ENCODE results near the gene DCXR. TPM values are rescaled to one million over a fixed set of nuclear protein-coding genes. Genes with fewer than 3 reads are reported as not detected.

The DCXR gene
- total and polyA plus RNA-seq, 2 experiments from 2014 or later, result 70.2 to 75.8 TPM

DNA sequence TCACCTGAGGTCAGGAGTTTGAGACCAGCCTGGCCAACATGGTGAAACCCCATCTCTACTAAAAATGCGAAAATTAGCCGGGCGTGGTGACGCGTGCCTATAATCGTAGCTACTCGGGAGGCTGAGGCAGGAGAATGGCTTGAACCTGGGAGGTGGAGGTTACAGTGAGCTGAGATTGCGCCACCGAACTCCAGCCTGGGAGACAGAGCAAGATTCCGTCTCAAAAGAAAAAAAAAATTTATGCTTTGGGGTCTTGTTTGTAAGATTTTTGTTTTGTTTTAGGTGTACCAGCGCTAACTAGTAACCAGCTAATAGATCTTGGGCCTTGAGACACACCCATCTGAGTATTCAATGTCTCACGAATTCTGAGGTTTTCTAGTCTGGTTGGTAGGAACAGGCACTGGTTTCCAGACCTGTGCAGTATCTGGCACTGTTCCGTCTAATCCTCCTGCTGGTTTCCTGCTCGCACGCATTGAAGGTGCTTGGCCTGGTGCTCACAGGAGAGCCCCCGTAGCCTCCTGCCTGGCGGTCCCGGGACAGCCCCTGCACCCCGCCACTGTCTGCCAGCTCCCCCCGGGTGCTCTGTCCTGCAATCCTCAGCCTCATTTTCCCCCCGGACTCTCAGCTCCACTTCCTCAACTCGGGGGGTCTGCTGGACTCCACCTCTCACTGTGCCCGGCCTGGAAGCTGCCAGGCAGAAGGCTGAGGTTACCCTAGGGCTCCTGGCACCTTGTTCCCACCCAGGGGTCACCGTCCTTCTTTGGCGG lies 38.7 kb upstream of the DCXR start:
- no peak for TF ChIP-seq EZH2phosphoT487 (IDR thresholded peaks at IDR 0.05; ENCODE audit: insufficient read depth, low read depth)
- TF ChIP-seq EZH2 (IDR thresholded peaks at IDR 0.05; ENCODE audit: insufficient read depth, poor library complexity, severe bottlenecking), result no peak
- H3K79me2 ChIP-seq (ENCODE audit: insufficient read depth), result no peaks in the 10 kb centered on the region
- H3K9me2 ChIP-seq (ENCODE audit: insufficient read depth), result no peaks in the 10 kb centered on the region

DNA sequence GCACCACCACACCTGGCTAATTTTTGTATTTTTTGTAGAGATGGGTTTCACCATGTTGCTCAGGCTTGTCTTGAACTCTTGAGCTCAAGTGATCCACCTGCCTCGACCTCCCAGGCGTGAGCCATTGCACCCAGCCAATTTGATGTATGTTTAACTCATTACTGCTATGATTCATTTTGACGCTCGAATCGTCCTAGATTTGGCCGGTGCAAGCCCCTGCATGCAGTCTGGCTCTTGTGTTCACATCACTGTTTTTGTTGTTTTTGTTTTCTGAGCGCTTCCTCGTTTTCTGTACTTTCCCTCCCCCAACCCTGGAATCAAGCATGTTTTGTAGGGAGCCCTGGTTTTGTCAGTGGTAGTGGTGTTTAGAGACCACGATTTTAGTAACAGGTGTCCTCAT lies 35.9 kb upstream of the DCXR start:
- in situ Hi-C loops (cut with MboI), result no loop called here
- no peak overlapping the region for H3K4me3 ChIP-seq
- 70 to 78% methylated on average over 9 of the region's 9 CpGs for WGBS, 2 experiments (ENCODE audit: low coverage in 1 of 2, low lambda C conversion rate in 2 of 2, missing lambda C conversion rate in 2 of 2)
- no peaks in the 10 kb centered on the region for H3K9me3 ChIP-seq (ENCODE audit: low read depth)
- no peak overlapping the region for H3K27ac ChIP-seq
- H3K9ac ChIP-seq, result no peak overlapping the region
- no peak for TF ChIP-seq EZH2phosphoT487 (IDR thresholded peaks at IDR 0.05; ENCODE audit: insufficient read depth, low read depth)
- TF ChIP-seq EZH2 (IDR thresholded peaks at IDR 0.05; ENCODE audit: insufficient read depth, poor library complexity, severe bottlenecking), result no peak
- no peaks in the 10 kb centered on the region for H3K79me2 ChIP-seq (ENCODE audit: insufficient read depth)
- H3F3A ChIP-seq (ENCODE audit: insufficient read depth), result peaks cover 4% of the 10 kb centered on the region; the same call in 1 of the 2 replicates
- no peak overlapping the region for H3K4me2 ChIP-seq (ENCODE audit: unreplicated experiment)
- H4K20me1 ChIP-seq (ENCODE audit: insufficient read depth), result no peaks in the 10 kb centered on the region
- no peaks in the 10 kb centered on the region for H3K36me3 ChIP-seq (ENCODE audit: low read depth)
- H2AFZ ChIP-seq, result no peak overlapping the region
- no peaks in the 10 kb centered on the region for H3K27me3 ChIP-seq (replicated peaks; ENCODE audit: insufficient read depth)
- no peaks in the 10 kb centered on the region for H3K4me1 ChIP-seq (ENCODE audit: insufficient read depth)
- DNase-seq, result no peak
- H3K9me2 ChIP-seq (ENCODE audit: insufficient read depth), result no peaks in the 10 kb centered on the region

More for the DNA sequence above, 38.7 kb upstream of the DCXR start:
- H2AFZ ChIP-seq, result no peak overlapping the region
- H3K4me2 ChIP-seq (ENCODE audit: unreplicated experiment), result no peak overlapping the region
- WGBS, 2 experiments (ENCODE audit: low coverage in 1 of 2, low lambda C conversion rate in 2 of 2, missing lambda C conversion rate in 2 of 2), result 79 to 90% methylated on average over 23 to 25 of the region's 25 CpGs
- H3K9ac ChIP-seq, result no peak overlapping the region
- H3K9me3 ChIP-seq (ENCODE audit: low read depth), result no peaks in the 10 kb centered on the region
- in situ Hi-C loops (cut with MboI), result no loop called here
- H3K4me3 ChIP-seq, result no peak overlapping the region
- no peaks in the 10 kb centered on the region for H4K20me1 ChIP-seq (ENCODE audit: insufficient read depth)
- H3K36me3 ChIP-seq (ENCODE audit: low read depth), result no peaks in the 10 kb centered on the region
- DNase-seq, result no peak
- H3K4me1 ChIP-seq (ENCODE audit: insufficient read depth), result no peaks in the 10 kb centered on the region
- H3K27me3 ChIP-seq (replicated peaks; ENCODE audit: insufficient read depth), result no peaks in the 10 kb centered on the region
- H3K27ac ChIP-seq, result no peak overlapping the region
- H3F3A ChIP-seq (ENCODE audit: insufficient read depth), result peaks cover 4% of the 10 kb centered on the region; the same call in 1 of the 2 replicates

DNA sequence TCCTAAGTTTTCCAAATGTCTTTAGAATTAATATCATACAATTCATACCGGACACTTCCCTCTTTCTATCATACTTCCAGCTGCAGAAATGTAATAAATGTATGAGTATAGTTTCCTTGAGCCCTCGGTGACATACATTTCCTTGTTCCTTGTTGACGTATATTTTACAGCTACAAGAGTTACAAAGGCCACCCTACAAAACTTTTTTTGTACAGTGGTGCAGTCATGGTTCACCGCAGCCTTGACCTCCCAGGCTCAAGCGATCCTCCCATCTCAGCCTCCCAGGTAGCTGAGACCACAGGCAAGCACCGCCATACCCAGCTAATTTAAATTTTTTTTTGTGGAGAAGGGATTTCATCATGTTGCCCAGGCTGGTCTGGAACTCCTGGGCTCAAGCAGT lies 35.3 kb upstream of the DCXR start:
- Histone ChIP-seq H3K4me3 (no peak overlapping the region), H3F3A (ENCODE audit: insufficient read depth) (peaks cover 4% of the 10 kb centered on the region; the same call in 1 of the 2 replicates), H4K20me1 (ENCODE audit: insufficient read depth) (no peaks in the 10 kb centered on the region), H3K79me2 (ENCODE audit: insufficient read depth) (no peaks in the 10 kb centered on the region), H3K9me3 (ENCODE audit: low read depth) (no peaks in the 10 kb centered on the region), H3K4me1 (ENCODE audit: insufficient read depth) (no peaks in the 10 kb centered on the region), H3K9ac (no peak overlapping the region), H3K4me2 (ENCODE audit: unreplicated experiment) (no peak overlapping the region), H3K27ac (no peak overlapping the region), H3K9me2 (ENCODE audit: insufficient read depth) (no peaks in the 10 kb centered on the region), H3K27me3 (replicated peaks; ENCODE audit: insufficient read depth) (no peaks in the 10 kb centered on the region), H3K36me3 (ENCODE audit: low read depth) (no peaks in the 10 kb centered on the region), H2AFZ (no peak overlapping the region)
- 81 to 91% methylated on average over 6 of the region's 6 CpGs for WGBS, 2 experiments (ENCODE audit: low coverage in 1 of 2, low lambda C conversion rate in 2 of 2, missing lambda C conversion rate in 2 of 2)
- in situ Hi-C loops (cut with MboI), result no loop called here
- no peak for TF ChIP-seq EZH2phosphoT487 (IDR thresholded peaks at IDR 0.05; ENCODE audit: insufficient read depth, low read depth)
- TF ChIP-seq EZH2 (IDR thresholded peaks at IDR 0.05; ENCODE audit: insufficient read depth, poor library complexity, severe bottlenecking), result no peak
- DNase-seq, result no peak

DNA sequence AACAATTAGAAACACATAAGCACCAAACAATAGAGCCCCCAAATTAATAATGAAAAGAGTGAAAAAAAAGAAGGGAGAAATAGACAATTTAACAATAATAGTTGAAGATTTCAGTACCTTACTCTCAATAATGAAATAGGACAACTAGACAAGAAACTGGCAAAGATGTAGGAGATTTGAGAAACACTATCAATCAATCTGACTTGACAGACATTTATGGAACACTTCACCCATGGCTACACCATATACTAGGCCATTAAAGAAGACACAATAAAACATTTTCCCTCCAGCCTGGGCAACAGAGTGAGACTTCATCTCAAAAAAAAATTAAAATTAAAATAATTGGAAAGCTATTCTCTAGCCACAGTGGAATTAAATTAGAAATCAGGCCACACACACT lies 33.1 kb upstream of the DCXR start:
- no peak for DNase-seq
- Histone ChIP-seq H3K4me2 (ENCODE audit: unreplicated experiment) (no peak overlapping the region), H3K9ac (no peak overlapping the region), H3K27me3 (replicated peaks; ENCODE audit: insufficient read depth) (no peaks in the 10 kb centered on the region), H3K79me2 (ENCODE audit: insufficient read depth) (peaks cover 9% of the 10 kb centered on the region), H3K4me3 (no peak overlapping the region), H3K36me3 (ENCODE audit: low read depth) (no peaks in the 10 kb centered on the region), H3K9me3 (ENCODE audit: low read depth) (no peaks in the 10 kb centered on the region), H3K4me1 (ENCODE audit: insufficient read depth) (no peaks in the 10 kb centered on the region), H4K20me1 (ENCODE audit: insufficient read depth) (no peaks in the 10 kb centered on the region), H2AFZ (no peak overlapping the region), H3K27ac (no peak overlapping the region), H3K9me2 (ENCODE audit: insufficient read depth) (no peaks in the 10 kb centered on the region), H3F3A (ENCODE audit: insufficient read depth) (no peaks in the 10 kb centered on the region)
- no peak for TF ChIP-seq EZH2phosphoT487 (IDR thresholded peaks at IDR 0.05; ENCODE audit: insufficient read depth, low read depth)
- no peak for TF ChIP-seq EZH2 (IDR thresholded peaks at IDR 0.05; ENCODE audit: insufficient read depth, poor library complexity, severe bottlenecking)
- in situ Hi-C loops (cut with MboI), result no loop called here
